Left lung (tissue), 10 donors: Measurements from ENCODE around the gene GLI3. TPM values are rescaled to one million over a fixed set of nuclear protein-coding genes. Genes with fewer than 3 reads are reported as not detected.

ENCODE experiments used
- ATAC-seq: fragments of 200-7000 bp; cut with Tn5 transposase; one replicate; pipeline ENCODE4 v1.9.1; 2020; ENCODE audit warnings: moderate library complexity
- DNase-seq, 4 donors: peaks; one replicate each; pipeline ENCODE4 v3.0.0-alpha.2; 2013 to 2020
- H3K27ac ChIP-seq, 2 donors: fragments of 200-600 bp; sonication (generic) in 1 of 2; one replicate each; pipeline versions ENCODE4 v1.5.0 to v1.8.0; 2020 to 2021
- H3K27me3 ChIP-seq, 2 donors: fragments of 200-600 bp; sonication (generic) in 1 of 2; one replicate each; pipeline versions ENCODE4 v1.5.0 to v1.8.0; 2020 to 2021
- H3K36me3 ChIP-seq, 2 donors: fragments of 200-600 bp; sonication (generic) in 1 of 2; one replicate each; pipeline versions ENCODE4 v1.5.0 to v1.8.0; 2020 to 2021
- H3K4me1 ChIP-seq, 2 donors: fragments of 200-600 bp; one replicate each; pipeline ENCODE4 v1.8.0; 2021
- H3K4me3 ChIP-seq, 2 donors: fragments of 200-600 bp; sonication (generic) in 1 of 2; one replicate each; pipeline versions ENCODE4 v1.5.0 to v1.8.0; 2020 to 2021; ENCODE audit warnings: mild to moderate bottlenecking in 1 of 2
- H3K9me3 ChIP-seq, 2 donors: fragments of 200-600 bp; sonication (generic) in 1 of 2; one replicate each; pipeline versions ENCODE4 v1.5.0 to v1.8.0; 2020 to 2021
- CTCF ChIP-seq, 2 donors: fragments of 200-600 bp; sonication (generic) in 1 of 2; IDR thresholded peaks; one replicate each; pipeline versions ENCODE4 v1.5.0 to v1.8.0; 2021; ENCODE audit warnings: antibody characterized with exemption in 2 of 2
- intact Hi-C, 2 donors: fragments of 100-400 bp; cut with DNase I; formaldehyde crosslinking; loops; one replicate each; pipeline versions ENCODE4 v1.11.2 to v1.14.2; 2022
- polyA plus RNA-seq, 6 donors: library from polyadenylated mRNA; unstranded; fragments of 120-200 nt; gene quantifications; one replicate each; pipeline ENCODE4 v1.2.1, GENCODE V29; 2013; ENCODE audit not compliant: insufficient read length in 6 of 6
- total RNA-seq, 2 donors: library from RNA; stranded (reverse); fragmentation: NEBNext Ultra II Directional; extraction: Animal tissue kit (Norgen Biotek cat#: 25700); gene quantifications; one replicate each; pipeline ENCODE4 v1.2.1, GENCODE V29; 2021
- donor health status: DM: no; HTN: yes; CAD: no.
- donor health status: DM: no; HTN: no; CAD: no.

Gene GLI3
- total and polyA plus RNA-seq, 8 donors: 20.3 to 38.0 (median 31.3) TPM

GRCh38 chr7:42120191-42120590, 116.8 kb downstream of the GLI3 start:
- Histone ChIP-seq H3K27ac (no peak overlapping the region), H3K4me1 (no peaks in the 10 kb centered on the region), H3K36me3 (no peaks in the 10 kb centered on the region), H3K27me3 (no peaks in the 10 kb centered on the region), H3K9me3 (no peaks in the 10 kb centered on the region), H3K4me3 (no peak overlapping the region)
- intact Hi-C loops: no loop called here
- no peak for DNase-seq
- no peak for TF ChIP-seq CTCF (IDR thresholded peaks at IDR 0.05)
- no peak for ATAC-seq

- Histone ChIP-seq H3K27ac (no peak overlapping the region), H3K9me3 (no peaks in the 10 kb centered on the region), H3K27me3 (no peaks in the 10 kb centered on the region), H3K4me3 (no peak overlapping the region), H3K4me1 (no peaks in the 10 kb centered on the region), H3K36me3 (no peaks in the 10 kb centered on the region)
- ATAC-seq (no peak), DNase-seq (no peak)
- no peak for TF ChIP-seq CTCF (IDR thresholded peaks at IDR 0.05)
- intact Hi-C loops: no loop called here
Observed at GRCh38 chr7:42117201-42117600, 119.8 kb downstream of the GLI3 start.

- Histone ChIP-seq H3K27me3 (no peaks in the 10 kb centered on the region), H3K4me1 (no peaks in the 10 kb centered on the region), H3K27ac (no peak overlapping the region), H3K4me3 (no peak overlapping the region), H3K36me3 (no peaks in the 10 kb centered on the region), H3K9me3 (no peaks in the 10 kb centered on the region)
- DNase-seq (no peak), ATAC-seq (no peak)
- intact Hi-C loops: no loop called here
- no peak for TF ChIP-seq CTCF (IDR thresholded peaks at IDR 0.05)
Observed at GRCh38 chr7:42115795-42116194, 121.2 kb downstream of the GLI3 start.

- ATAC-seq (no peak), DNase-seq (no peak)
- intact Hi-C loops: no loop called here
- Histone ChIP-seq H3K36me3 (no peaks in the 10 kb centered on the region), H3K27ac (no peak overlapping the region), H3K9me3 (no peaks in the 10 kb centered on the region), H3K27me3 (no peaks in the 10 kb centered on the region), H3K4me3 (no peak overlapping the region), H3K4me1 (peaks cover 12 to 28% of the 10 kb centered on the region in 2 donors)
- no peak for TF ChIP-seq CTCF (IDR thresholded peaks at IDR 0.05)
Observed at GRCh38 chr7:42110333-42110732, 126.7 kb downstream of the GLI3 start.

- DNase-seq: no peak
- ATAC-seq: no peak
- no peak for TF ChIP-seq CTCF (IDR thresholded peaks at IDR 0.05)
- Histone ChIP-seq H3K4me1 (peaks cover 12 to 28% of the 10 kb centered on the region in 2 donors), H3K36me3 (no peaks in the 10 kb centered on the region), H3K27me3 (no peaks in the 10 kb centered on the region), H3K9me3 (no peaks in the 10 kb centered on the region), H3K27ac (no peak overlapping the region), H3K4me3 (no peak overlapping the region)
- intact Hi-C loops: no loop called here
Observed at GRCh38 chr7:42108803-42109528, 128.0 kb downstream of the GLI3 start.
